ENCODE data around the gene PPM1M. TPM values are rescaled to one million over a fixed set of nuclear protein-coding genes. Genes with fewer than 3 reads are reported as not detected.

PPM1M gene
- total RNA-seq, 2 donors from 2014 or later = 5.7 to 8.1 TPM

GRCh38 chr3:52213005-52213404, 32.6 kb upstream of the PPM1M start:
- no peak for DNase-seq (ENCODE audit: low spot score)
- peaks cover 80% of the 10 kb centered on the region for H3K36me3 ChIP-seq
- no peaks in the 10 kb centered on the region for H3K27me3 ChIP-seq
- no peak overlapping the region for H3K27ac ChIP-seq
- H3K4me3 ChIP-seq = no peak overlapping the region
- TF ChIP-seq CTCF (IDR thresholded peaks at IDR 0.05) = no peak
- H3K9me3 ChIP-seq = no peaks in the 10 kb centered on the region
- peaks cover 0 to 24% of the 10 kb centered on the region in 2 donors for H3K4me1 ChIP-seq

DNA sequence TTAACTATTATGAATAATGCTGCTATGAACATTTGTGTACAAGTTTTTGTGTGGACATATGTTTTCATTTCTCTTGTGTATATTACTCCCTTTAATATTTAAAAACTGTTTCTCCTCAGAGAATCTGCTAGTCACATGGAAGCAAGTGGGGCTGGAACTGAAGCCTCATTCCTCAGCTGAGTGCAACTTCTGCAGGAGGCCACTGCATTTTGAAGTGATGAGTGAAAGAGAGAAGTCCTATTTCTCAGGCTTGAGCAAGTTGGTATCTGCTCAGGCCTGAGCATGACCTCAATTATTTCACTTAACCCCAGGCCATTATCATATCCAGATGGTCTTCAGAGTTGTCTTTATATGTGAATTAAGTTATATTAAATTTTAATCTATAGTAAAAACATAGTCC, 31.7 kb upstream of the PPM1M start:
- Histone ChIP-seq H3K4me1 (peaks cover 0 to 33% of the 10 kb centered on the region in 2 donors), H3K9me3 (no peaks in the 10 kb centered on the region), H3K36me3 (peaks cover 71% of the 10 kb centered on the region), H3K27me3 (no peaks in the 10 kb centered on the region), H3K4me3 (no peak overlapping the region), H3K27ac (no peak overlapping the region)
- DNase-seq (ENCODE audit: low spot score) = no peak
- no peak for TF ChIP-seq CTCF (IDR thresholded peaks at IDR 0.05)

DNA sequence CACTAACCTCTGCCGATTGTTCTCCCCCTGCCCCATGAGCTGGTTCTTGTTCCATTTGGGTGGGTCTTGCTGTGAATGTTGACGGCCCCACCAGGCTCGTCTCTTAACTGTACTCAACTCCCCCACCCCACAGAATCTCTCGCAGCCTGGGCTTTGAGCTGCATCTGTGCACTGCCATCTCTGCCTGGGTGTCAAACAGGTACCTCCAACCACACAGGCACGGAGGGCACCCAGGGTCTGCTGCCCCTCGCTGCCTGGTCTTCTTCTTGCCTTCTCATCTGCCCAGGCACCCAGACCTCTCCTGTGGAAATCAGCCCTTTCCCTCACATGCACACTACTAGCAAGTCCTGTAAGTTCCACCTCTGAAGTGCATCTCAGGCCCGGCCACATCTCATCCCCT, 30.2 kb upstream of the PPM1M start:
- no peak overlapping the region for H3K4me3 ChIP-seq
- H3K4me1 ChIP-seq = peaks cover 0 to 47% of the 10 kb centered on the region in 2 donors
- H3K27ac ChIP-seq = no peak overlapping the region
- H3K27me3 ChIP-seq = no peaks in the 10 kb centered on the region
- peaks cover 56% of the 10 kb centered on the region for H3K36me3 ChIP-seq
- no peaks in the 10 kb centered on the region for H3K9me3 ChIP-seq
- TF ChIP-seq CTCF (IDR thresholded peaks at IDR 0.05) = no peak
- no peak for DNase-seq (ENCODE audit: low spot score)

GRCh38 chr3:52216585-52217408, 28.8 kb upstream of the PPM1M start:
- H3K4me1 ChIP-seq = peaks cover 0 to 57% of the 10 kb centered on the region in 2 donors
- TF ChIP-seq CTCF (IDR thresholded peaks at IDR 0.05) = no peak
- no peak overlapping the region for H3K4me3 ChIP-seq

GRCh38 chr3:52217409-52217805, 28.2 kb upstream of the PPM1M start:
- Histone ChIP-seq H3K36me3 (peaks cover 36% of the 10 kb centered on the region), H3K27me3 (no peaks in the 10 kb centered on the region), H3K4me1 (peaks cover 0 to 62% of the 10 kb centered on the region in 2 donors), H3K27ac (peak overlapping the region; percentile 17 to 41), H3K4me3 (no peak overlapping the region), H3K9me3 (no peaks in the 10 kb centered on the region)
- TF ChIP-seq CTCF (IDR thresholded peaks at IDR 0.05) = no peak
- DNase-seq (ENCODE audit: low spot score) = no peak

More at GRCh38 chr3:52216585-52217408, 28.8 kb upstream of the PPM1M start:
- Histone ChIP-seq H3K27me3 (no peaks in the 10 kb centered on the region), H3K36me3 (peaks cover 42% of the 10 kb centered on the region), H3K9me3 (no peaks in the 10 kb centered on the region), H3K27ac (peak overlapping the region in 1 of 2 donors; percentile 41)
- DNase-seq (ENCODE audit: low spot score) = peak; percentile 79
